ENCODE results near the gene FHIT. TPM values are rescaled to one million over a fixed set of nuclear protein-coding genes. Genes with fewer than 3 reads are reported as not detected.

The FHIT gene
- polyA plus RNA-seq, 1 donor = 5.5 TPM

GRCh38 chr3:60388731-60389130, 862.5 kb downstream of the FHIT start:
- DNase-seq = no peak

GRCh38 chr3:60386306-60386705, 864.9 kb downstream of the FHIT start:
- DNase-seq = no peak

DNA sequence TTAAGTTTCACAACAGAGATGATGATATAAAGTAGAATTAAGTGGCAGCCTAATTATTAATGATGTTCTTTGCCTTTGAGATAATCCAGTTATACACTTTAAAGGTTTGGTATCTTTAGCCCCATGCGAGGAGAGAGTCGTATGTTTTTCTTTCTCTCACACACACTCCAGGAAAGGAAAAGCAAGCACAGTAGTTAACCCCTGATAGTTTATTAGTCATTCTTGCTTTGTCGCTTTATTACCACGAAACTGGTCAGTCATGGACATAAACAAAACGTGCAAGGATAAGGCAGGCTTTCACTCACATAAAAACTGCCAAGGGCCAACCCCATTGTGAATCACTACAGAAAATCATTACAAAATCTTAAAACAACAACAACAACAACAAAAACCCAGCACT, 866.9 kb downstream of the FHIT start:
- DNase-seq = no peak

GRCh38 chr3:60383345-60383744, 867.9 kb downstream of the FHIT start:
- DNase-seq = no peak

DNA sequence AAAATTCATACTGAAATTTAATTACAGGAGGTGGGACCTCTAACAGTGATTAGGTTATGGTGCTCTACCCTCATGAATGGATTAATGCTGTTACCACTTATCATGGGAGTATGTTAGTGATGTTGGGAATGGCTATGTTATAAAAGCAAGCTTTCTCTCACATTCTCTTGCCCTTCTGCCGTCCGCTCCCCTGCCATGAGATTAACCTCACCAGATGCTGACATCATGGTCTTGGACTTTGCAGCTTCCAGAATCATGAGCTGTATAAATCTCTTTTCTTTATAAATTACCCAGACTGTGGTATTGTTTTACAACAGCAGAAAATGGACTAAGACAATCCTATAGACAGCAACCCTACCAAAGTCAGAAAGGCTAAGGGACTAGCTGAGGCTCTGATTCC, 884.8 kb downstream of the FHIT start:
- no peak for DNase-seq

DNA sequence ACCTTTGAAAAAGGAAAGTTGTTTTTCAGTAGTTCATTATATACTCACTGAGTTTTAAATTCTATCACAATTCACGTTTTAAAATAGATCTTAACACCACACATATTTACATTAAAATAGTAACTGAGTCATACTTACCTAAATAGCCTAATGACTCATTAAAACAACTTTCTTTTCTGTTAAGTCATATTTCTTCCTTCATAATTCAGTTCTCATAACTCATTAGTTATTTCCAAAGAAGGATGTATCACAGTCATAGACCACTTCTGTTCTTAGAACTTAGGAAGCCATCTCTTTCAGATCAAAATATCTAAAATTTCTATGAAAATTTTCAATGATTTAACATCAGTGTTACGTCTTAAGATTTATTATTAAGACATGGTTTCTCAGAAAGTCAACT, 885.9 kb downstream of the FHIT start:
- DNase-seq = no peak

- DNase-seq = no peak
Observed at GRCh38 chr3:60364475-60364874, 886.8 kb downstream of the FHIT start.

DNA sequence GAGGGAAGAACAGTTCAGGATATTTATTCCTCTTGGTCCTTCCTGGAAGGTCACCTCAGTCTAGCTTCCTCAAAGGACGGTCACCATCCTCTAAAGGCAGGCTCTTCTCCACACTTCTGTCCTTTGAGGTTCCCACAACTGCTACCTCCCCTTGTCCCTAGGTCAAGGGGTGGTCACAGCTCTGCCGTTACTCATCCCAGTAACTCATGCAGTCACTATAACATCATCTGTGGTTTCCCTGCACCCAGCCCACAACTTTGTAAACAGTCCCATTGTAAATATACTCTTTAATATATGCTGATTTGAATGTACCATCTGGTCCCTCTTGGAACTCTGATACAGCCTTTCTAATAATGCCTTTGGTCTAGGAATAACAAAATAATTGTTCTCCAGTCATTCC, 887.4 kb downstream of the FHIT start:
- no peak for DNase-seq

- DNase-seq = no peak
Observed at GRCh38 chr3:60355825-60356224, 895.4 kb downstream of the FHIT start.

DNA sequence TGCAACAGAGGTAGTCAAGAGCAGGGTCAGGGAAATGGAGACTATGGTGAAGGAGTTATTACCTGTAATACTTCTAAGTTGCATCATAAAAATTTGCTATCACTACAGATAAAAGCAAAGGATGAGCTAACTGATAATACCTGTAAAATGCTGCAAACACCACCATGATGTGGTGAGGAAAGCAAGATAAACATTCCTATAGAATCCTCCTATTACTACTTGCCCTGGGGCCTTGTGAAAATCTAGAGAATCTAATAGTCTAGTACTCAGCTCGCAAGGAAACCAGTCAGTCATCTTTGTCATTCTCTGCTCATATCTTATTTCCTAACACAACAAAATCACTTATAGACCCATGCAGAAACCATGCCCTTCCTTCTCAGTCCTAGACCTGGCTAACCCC, 899.8 kb downstream of the FHIT start:
- no peak for DNase-seq

DNA sequence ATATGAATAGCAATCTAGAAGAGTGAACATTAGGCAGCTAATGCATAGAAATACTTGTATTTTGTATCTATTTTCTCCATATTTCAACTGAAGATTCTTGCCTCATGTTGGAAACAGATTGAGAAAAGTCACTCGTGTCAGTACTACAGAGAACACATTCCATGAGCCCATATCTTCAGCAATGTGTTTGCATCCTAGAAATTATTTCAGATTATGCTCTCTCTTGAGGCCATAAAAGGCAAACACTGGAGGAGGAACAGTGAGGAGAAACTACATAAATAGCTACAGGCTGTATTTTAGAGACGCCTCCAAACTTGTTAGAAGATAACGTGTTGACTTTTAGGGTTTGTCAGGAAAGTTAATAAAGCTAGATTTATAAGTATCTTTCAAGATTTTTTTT, 906.9 kb downstream of the FHIT start:
- no peak for DNase-seq

- no peak for DNase-seq
Observed at GRCh38 chr3:60343831-60344230, 907.4 kb downstream of the FHIT start.

GRCh38 chr3:60339304-60339703, 911.9 kb downstream of the FHIT start:
- DNase-seq = no peak

DNA sequence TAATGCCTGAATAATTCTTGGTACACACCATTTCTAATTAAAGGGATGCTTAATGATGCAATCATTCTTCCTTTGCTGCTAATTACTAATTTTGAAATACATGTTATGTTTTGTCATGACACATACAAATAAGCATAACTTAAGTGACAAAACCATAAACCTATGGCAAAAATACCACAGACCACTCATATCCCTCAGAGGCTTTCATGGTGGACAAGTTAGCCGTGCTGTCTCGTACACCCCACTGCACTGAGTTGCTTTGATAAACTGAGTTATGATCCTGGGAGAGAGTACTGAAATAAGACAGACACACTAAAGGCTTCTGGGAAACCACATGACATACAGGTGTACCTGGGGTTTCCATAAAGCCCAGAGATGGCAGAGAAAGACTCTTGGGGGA, 913.8 kb downstream of the FHIT start:
- no peak for DNase-seq

DNA sequence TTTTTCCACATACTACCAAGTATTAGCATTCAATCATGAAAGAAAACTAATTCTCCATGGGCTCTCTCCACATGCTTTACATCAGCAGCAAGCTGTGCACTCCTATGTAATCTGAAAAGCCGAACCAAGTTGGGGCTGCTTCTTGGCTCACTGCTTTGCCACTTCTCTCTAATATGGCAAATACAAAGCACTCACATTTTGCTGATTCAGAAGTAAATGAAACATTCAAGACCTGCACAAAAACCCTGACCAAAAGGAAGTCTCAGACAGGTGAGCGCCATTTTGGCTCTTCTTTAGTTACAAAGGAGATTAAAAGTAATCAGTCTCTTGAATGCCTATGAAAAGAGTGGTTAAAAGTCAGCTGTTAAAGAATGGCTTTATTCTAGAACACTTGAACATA, 915.2 kb downstream of the FHIT start:
- DNase-seq = no peak

- DNase-seq = no peak
Observed at GRCh38 chr3:60333710-60334109, 917.5 kb downstream of the FHIT start.

DNA sequence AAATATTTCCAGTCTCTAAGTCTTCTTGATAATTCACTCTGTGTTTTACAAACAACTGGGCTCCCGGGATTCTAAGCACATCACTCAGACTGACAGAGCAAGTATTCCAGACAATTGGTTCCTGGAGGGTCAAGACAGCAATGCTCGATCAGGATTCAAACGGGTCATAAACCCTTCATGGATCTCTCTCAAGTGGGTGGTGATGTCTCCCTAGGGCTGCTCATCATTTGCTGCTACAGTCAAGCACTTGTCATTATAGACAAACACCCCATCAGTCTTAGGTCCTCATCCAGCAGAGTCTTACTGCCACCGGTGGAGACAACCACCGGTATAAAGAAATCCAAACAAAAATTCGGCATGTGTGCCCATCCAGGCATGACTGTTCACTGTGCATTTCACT, 921.1 kb downstream of the FHIT start:
- no peak for DNase-seq

DNA sequence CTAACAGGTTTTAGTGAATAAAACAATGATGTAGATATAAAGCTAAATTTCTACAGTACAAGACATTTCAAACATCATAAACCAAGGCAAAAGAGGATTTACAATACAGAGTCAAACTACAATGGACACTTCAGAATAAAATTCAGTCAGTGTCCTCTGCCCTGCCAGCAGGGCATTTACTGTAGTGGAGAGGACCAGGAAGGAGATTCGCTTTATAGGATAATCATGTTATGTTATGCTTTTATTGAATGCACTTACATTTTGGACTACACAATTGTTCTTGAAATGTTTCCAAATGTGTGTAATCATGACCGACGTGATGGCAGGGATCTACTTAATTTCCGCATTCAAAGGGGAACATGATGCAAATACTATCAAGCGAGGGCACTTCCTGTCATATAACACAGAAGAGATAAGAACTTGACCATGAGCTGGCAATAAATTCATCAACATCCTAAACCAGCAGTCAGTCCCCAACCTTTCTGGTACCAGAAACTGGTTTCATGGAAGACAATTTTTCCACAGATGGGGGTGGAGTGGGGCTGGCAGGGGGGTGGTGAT, 925.6 kb downstream of the FHIT start:
- DNase-seq = no peak

GRCh38 chr3:60323651-60324050, 927.6 kb downstream of the FHIT start:
- DNase-seq = no peak

DNA sequence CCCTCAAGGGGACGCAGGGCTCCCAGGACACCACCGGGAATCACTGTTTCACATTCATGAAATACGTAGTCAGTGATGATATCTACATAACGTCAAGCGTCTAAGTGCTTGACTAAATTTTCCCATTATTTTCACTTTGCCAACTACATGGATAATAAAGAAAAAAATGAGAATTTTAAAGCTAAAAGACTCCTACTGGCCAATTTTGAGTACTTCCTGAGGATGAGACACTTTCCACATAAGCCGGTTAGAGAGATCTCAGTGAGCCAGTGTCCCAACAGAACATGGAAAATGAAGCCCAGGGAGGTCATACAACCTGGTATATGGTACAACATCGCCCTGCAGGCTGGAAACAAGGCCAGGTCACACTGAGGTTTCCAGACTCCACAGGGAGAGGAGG, 928.1 kb downstream of the FHIT start:
- no peak for DNase-seq

DNA sequence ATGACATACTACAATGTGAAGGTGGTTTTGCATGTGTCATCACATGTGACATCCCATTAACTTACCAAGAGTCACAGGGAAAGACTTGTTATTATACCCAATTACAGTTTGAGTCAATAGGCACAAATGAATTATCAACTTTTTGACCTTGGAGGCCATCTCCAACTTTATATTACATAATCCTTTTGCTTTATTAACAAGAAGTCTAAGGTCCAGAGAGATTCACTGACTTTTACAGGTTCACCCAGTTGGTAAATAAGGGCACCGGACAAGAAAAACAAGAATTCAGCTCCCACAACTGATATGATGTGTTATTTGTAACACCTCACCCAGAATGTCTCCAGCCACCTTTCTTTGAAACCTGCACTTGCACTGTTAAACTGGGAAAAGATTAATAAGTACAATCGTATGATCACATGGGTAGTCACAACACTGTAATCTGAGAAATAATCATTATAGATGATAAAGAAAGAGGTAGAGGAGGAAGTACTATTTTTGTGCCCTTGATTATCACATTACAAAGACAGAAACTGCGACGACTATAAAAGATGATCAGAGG, 928.9 kb downstream of the FHIT start:
- no peak for DNase-seq

GRCh38 chr3:60319179-60319858, 931.9 kb downstream of the FHIT start:
- no peak for DNase-seq

DNA sequence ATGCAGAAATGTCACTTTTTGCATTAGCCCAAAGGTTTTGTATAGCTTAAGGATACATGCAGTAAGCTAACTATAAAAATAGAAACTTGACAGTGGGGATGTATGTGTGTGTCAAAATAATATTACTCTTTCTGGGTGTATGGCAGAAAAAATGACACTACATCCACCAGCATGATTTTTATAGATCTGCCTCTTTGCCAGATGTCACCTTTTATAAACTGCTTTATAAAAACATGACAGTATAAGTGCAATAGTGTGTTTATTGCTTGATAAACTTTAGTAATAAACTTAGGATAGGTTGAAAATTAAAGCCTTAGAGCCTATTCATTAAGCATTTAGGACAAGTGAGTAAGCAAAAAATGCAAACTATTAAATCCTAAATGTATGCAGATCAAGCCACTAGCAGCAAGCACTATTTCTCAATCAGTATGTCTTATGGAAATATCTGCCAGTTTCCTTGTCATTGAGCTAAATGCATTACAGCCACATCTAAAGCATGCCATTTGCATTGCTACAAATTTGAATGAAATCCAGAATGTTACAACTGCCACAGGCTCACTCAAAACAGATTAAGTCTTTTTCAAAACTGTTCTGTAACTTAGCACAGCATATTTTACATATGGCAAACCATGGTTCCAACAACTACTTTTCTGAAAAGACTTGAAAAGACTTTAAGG, 935.0 kb downstream of the FHIT start:
- DNase-seq = no peak

- no peak for DNase-seq
Observed at GRCh38 chr3:60313951-60314461, 937.2 kb downstream of the FHIT start.
